Measurements from ENCODE around the gene ST3GAL6.
"Not testable (repeated sequence)": the region's sequence is repeated elsewhere in the genome, so short reads cannot be mapped to it uniquely, and the experiment has no call there.

ST3GAL6 gene

GRCh38 chr3:98801043-98801747 lies 38.1 kb downstream of the ST3GAL6 start:
- DNase-seq (ENCODE audit: low read depth, low spot score) = no peak

GRCh38 chr3:98805571-98805970 lies 42.4 kb downstream of the ST3GAL6 start:
- DNase-seq (ENCODE audit: low read depth, low spot score) = no peak

GRCh38 chr3:98806521-98806920 lies 43.4 kb downstream of the ST3GAL6 start:
- no peak for DNase-seq (ENCODE audit: low read depth, low spot score)

GRCh38 chr3:98807011-98807410 lies 43.9 kb downstream of the ST3GAL6 start:
- no peak for DNase-seq (ENCODE audit: low read depth, low spot score)

- no peak for DNase-seq (ENCODE audit: low read depth, low spot score)
Observed at GRCh38 chr3:98807561-98807960, 44.4 kb downstream of the ST3GAL6 start.

GRCh38 chr3:98808071-98808470 lies 44.9 kb downstream of the ST3GAL6 start:
- DNase-seq (ENCODE audit: low read depth, low spot score) = no peak

GRCh38 chr3:98809557-98809956 lies 46.4 kb downstream of the ST3GAL6 start:
- DNase-seq (ENCODE audit: low read depth, low spot score) = no peak

- no peak for DNase-seq (ENCODE audit: low read depth, low spot score)
Observed at GRCh38 chr3:98811048-98811447, 47.9 kb downstream of the ST3GAL6 start.

GRCh38 chr3:98812851-98813374 lies 49.8 kb downstream of the ST3GAL6 start:
- no peak for DNase-seq (ENCODE audit: low read depth, low spot score)

- no peak for DNase-seq (ENCODE audit: low read depth, low spot score)
Observed at GRCh38 chr3:98814817-98815420, 51.8 kb downstream of the ST3GAL6 start.

GRCh38 chr3:98817547-98818041 lies 54.5 kb downstream of the ST3GAL6 start:
- DNase-seq (ENCODE audit: low read depth, low spot score) = no peak

- no peak for DNase-seq (ENCODE audit: low read depth, low spot score)
Observed at GRCh38 chr3:98821063-98821462, 57.9 kb downstream of the ST3GAL6 start.

- DNase-seq (ENCODE audit: low read depth, low spot score) = no peak
Observed at GRCh38 chr3:98823791-98824190, 60.7 kb downstream of the ST3GAL6 start.

GRCh38 chr3:98824256-98824655 lies 61.1 kb downstream of the ST3GAL6 start:
- DNase-seq (ENCODE audit: low read depth, low spot score) = no peak

- DNase-seq (ENCODE audit: low read depth, low spot score) = no peak
Observed at GRCh38 chr3:98826126-98826525, 63.0 kb downstream of the ST3GAL6 start.

- DNase-seq (ENCODE audit: low read depth, low spot score) = no peak
Observed at GRCh38 chr3:98827221-98827920, 64.2 kb downstream of the ST3GAL6 start.

- no peak for DNase-seq (ENCODE audit: low read depth, low spot score)
Observed at GRCh38 chr3:98829246-98829832, 66.2 kb downstream of the ST3GAL6 start.

GRCh38 chr3:98831060-98831459 lies 67.9 kb downstream of the ST3GAL6 start:
- DNase-seq (ENCODE audit: low read depth, low spot score) = not testable (repeated sequence)

GRCh38 chr3:98839846-98840245 lies 76.7 kb downstream of the ST3GAL6 start:
- no peak for DNase-seq (ENCODE audit: low read depth, low spot score)

GRCh38 chr3:98843266-98843959 lies 80.3 kb downstream of the ST3GAL6 start:
- DNase-seq (ENCODE audit: low read depth, low spot score) = no peak
